Kasumi-1 (cell line): ENCODE results near the gene PRPF40A.

ENCODE experiments used
- DNase-seq, 2 experiments: peaks; one replicate each; lab custom pipeline; 2025; lab: John Stamatoyannopoulos, UW

Gene PRPF40A

DNA sequence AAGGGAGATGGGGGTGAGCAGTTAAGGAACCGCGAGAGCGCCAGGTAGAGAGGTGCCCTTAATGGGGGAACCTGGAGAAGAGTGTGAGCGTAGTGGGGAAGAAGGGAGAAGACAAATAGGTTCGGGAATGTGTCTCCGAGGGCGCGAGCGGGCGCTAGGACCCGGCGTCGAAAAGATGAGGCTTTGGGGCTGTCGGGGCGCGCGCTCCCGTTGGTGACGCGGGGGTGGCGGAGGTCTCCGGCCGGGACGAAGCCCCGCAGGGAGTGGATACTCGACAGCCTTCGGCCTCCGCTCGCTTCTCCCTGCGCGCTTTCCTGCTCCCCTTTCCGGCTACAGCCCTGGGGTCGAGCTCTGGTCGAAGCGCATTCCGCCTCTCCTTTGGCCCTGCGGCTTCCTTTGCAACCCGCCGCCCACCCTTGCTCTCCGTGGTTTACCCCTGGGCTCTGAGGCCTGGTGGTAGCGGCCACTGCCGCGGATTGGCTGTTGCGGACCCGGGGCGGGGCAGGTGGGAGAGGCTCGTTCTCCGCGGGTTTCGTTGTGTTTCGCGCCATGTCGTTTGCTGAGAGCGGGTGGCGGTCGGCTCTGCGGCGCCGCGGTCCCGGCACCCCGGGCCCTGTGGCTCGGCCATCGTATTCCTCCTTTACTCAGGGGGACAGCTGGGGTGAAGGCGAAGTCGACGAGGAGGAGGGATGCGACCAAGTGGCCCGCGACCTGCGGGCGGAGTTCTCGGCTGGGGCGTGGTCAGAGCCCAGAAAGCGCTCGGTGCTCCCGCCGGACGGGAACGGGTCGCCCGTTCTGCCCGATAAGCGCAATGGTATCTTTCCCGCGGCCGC, 1.0 kb upstream of the PRPF40A start, which contains the start of gene ARL6IP6:
ARL6IP6 (plus strand) TSS at position 545 of the 833 bp plus-strand sequence; CDS start at position 550, 5 bp downstream.
- peak; percentile 96 for DNase-seq

DNA sequence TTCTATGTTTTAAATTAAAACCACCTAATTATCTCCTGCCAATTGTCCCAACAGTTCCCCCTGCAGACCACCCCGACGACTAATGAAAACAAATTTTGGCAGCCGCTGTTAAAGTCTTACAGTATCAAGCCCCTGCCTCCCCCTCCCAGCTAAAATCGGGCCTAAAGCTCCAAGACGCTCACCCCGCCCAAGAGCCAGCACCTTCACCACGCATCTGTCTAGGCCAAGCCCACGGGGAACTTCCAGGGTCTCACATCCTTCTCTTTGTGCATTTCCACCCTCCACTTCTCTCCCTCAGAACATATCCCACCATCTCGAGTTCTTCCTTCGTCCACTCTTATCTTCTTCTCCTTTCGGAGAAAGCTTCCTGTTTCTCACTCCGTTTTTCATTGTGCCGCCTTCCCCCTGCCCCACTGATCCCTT, 445 bp downstream of the PRPF40A start:
- peak; percentile 73 to 87 for DNase-seq

DNA sequence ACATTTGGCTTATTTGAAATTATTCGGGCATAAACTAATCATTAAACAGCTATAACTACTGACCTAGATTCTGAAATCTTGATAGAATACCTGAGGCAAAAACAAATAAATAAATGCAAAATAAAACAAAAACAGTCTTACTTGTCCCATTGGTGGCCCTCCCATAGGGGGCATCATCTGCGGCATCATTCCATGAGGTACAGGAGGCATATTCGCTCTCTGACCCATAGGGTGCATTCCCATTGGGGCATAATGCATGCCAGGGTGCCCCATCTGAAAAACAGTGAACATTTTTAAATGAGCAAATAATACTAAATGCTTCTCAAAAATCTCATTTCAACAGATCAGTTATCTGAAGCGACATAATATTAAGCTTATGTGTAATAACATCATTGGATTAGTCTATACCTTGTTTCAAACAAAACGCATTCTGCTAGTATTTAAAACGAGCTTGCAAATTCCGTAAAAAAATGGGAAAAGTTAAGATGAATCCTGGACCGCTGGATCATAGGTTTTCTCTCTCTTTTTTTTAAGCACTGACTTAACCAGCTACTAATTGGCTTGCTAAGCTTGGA, 1.3 kb downstream of the PRPF40A start:
- peak; percentile 88 to 92 for DNase-seq

DNA sequence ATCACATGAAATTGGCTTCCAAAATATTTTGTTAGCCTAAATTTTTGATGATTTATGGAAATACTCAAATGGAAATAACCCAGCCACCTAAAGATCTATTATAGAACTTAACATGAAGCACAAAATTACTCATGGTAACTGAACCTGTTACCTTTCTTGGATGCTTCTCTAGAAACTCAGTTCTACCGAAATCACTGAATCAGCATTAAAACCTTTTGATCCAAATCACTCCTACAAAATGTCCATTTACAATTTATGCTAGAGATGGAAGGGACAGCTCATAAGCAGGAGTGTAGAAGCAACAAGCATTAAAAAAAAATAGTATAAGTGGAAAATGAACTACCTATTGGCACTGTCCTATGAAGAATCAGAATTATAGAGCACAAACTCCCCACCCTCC, 2.1 kb downstream of the PRPF40A start:
- DNase-seq = no peak

DNA sequence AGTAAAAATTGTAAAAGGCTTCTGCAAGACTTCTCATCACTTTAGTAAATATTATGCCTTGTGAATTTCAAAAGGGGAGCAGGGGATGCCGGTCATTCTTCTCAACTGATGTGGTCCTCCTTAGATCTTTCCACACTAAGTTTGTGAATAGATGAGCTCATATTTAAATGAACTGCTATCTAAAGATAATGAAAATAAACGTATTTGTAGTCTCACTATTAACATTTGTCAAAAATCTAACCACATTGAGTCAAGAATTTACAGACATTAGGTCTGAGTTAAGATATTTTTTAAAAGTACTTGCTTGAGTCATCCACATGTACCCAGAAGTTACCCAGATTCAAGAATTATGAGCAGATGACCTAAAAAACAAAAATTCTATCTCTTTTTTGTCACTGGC, 6.5 kb downstream of the PRPF40A start:
- no peak for DNase-seq

DNA sequence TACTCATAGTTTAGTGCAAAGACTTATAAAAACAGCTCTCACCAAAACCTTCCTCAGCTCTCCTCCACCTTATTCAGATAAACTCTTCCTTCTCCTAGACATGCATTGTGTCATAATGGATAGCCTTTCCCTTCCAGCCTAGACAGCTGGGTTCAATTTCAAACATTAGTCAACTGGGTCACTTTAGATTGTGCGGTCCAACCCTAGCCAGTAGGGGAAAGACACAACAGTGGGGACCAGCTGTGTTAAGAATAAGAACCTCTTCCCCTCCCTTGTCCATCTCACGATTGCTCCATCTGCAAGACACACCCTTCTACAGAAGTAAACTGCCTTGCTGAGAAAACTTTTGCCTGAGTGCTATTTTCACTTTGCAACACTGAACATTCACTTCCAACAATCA, 8.5 kb downstream of the PRPF40A start:
- no peak for DNase-seq

DNA sequence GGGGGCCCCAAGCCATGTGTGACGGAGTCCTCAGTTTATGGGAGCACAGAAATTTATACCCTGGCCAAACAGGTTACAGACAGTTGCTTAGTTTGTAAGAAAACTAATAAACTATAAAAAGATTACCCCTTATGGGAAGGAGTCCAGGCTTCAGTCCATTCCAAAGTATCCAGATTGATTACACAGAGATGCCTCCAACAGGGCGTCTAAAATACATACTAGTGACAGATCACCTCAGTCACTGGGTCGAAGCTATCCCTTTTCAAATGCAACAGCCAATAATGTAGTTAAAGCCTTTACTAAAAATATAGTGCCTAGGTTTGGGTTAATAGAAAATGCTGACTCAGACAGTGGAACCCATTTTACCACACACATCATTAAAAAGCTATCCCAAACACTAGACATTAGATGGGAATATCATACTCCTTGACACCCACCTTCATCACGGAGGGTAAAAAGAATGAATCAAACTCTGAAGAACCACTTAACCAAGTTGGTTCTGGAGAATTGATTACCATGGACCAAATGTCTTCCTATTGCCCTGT, 10.7 kb downstream of the PRPF40A start:
- DNase-seq = no peak

DNA sequence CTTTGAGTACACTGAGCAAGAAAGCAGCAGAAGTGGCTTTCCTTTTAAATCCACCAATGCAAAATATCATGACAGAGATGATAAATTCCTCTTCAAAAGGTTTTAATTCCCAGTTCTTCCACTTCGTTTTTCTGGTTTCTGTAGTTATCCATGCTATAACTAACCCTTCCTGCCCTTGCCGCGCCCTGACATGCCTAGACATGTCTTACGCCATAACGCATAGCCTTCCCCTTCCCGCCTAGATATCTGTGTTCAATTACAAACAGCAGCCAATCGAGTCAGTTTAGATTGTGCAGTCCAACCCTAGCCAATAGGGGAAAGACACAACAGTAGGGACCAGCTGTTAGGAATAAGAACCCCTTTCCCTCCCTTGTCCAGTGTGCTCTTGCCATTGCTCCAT, 16.1 kb downstream of the PRPF40A start:
- DNase-seq = no peak

DNA sequence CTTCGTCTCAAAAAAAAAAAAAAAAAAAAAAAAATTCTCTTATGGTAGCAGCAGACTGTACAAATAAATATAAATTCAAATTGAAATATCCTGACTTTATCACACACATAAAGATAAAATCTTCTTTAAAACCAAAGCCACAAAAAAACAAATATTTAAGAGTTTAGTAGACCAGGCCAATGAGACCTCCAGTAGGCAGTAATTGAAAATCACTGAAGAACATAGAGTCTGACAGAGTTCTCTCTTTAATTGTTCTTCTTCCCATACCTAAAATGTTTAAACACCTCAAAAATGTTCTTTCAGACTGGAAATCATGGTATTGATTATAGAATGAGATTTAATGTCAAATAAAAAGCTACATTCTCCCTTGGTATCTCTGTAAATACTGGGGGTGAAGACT, 20.8 kb downstream of the PRPF40A start:
- DNase-seq = no peak

DNA sequence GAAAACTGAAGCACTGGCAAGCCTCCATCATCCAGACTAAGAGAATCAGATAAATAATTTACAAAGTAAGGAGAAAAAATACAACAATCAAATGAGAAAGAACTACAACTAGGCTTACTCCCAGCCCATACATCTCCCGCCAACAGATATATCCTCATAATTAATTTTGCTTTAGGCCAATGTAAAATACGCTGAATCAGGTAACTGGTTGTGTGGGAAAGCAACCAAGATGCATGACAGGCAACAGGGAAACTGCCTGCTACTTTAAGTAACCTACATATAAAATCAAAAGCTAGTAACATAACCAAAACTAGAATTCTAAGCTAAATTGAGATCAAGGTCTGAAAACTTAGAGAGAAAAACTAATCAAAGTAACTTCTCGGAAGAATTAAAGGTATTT, 21.5 kb downstream of the PRPF40A start:
- no peak for DNase-seq

DNA sequence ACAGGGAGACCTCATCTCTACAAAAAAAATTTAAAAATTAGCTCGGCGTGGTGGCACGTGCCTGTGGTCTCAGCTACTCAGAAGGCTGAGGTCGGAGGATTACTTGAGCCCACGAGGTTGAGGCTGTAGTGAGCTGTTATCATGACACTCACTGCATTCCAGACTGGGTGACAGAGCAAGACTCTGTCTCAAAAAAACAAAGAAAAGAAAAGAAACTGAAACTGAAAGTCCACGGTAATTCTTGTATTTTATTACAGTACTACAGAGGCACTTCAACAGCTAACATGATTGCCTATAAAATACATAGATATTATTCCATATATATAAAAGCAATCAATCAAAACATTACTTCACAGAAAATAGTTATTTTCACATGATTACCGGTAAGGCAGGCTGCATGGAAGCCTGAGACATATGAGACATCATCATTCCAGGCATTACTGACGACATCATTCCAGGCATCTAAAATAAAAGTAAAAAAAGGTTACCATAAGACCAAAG, 23.1 kb downstream of the PRPF40A start:
- DNase-seq = no peak

DNA sequence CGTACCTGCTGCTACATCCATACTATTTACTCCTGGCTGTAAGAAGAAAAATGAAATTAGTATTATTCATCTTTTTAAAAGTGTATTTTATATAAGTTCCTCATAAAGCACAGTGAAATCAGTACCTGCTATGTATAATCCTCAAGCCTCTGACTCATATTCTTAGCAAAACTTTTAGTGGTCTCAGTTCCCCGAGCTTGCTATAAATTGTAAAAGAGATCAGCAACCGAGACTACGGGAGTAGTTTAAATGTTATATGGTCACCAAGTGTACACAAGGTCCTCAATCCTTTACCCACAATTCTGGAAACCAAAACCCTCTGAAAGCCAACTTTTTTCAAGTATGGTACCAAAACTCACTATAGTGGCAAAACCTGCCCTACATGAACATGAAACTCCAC, 24.2 kb downstream of the PRPF40A start:
- DNase-seq = no peak

DNA sequence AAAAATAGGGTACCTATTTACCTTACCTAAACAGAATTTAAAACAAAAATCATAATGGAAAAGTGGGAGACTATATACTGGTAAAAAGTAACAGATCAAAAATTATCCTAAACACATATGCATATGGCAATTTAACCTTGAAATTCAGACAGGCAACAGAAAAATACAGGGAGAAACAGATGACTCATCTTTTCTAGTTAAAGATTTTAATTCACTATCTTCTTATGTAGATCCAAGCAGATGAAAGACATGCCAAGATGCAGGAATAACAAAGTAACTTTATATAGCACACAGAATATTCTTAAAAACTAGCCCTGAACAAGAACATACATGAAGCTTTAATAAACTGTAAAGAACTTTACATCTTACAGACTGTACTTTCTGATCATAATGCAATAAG, 30.9 kb downstream of the PRPF40A start:
- no peak for DNase-seq

DNA sequence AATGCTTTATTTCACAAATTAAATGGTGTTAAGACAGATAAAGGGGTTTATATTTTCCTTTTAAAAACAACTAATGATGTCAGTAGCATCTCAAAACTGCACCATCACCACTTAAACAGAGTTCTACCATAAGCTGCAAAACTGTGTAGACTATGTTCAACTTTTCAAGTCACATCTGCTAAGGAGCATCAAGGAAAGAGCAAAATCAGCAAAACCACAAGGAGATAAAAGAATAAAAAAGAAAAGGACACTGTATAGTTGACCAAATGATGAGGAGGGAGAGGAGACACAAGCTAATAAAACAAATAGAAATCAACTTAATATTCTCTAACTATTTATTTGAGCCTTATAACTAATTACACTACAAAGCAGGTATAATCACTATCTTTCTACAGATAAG, 33.9 kb downstream of the PRPF40A start:
- DNase-seq = no peak

DNA sequence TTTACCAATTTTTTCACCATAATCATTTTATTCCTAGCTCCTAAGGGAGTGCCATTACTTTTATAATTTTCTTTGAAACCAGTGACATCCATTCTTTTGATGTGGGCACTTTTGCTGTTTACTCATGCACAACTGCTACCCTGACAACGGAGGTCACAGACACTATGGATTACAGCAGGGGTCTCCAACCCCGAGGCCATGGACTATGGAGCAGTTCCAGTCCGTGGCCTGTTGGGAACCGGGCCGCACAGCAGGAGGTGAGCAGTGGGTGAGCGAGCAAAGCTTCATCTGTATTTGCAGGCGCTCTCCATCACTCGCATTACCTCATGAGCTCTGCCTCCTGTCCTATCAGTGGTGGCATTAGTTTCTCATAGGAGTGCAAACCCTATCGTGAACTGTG, 34.6 kb downstream of the PRPF40A start:
- no peak for DNase-seq

DNA sequence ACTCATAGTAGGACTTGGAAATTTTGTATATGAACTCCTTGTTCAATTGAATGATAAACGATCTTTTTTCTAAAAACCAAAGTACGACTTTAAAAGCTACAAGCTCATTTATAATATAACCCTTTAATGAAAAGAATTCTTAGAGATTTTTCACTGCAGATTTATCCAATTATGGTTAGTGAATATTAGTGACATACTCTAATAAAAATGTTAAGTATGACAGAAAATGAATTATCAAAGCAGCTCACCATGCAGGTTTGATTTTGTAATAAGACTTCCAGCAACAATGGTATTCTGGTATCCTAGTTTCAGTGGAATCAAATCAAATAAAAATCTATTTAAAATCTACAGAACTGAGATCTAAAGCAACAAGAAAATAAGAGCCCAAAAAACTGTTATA, 38.5 kb downstream of the PRPF40A start:
- DNase-seq = no peak

DNA sequence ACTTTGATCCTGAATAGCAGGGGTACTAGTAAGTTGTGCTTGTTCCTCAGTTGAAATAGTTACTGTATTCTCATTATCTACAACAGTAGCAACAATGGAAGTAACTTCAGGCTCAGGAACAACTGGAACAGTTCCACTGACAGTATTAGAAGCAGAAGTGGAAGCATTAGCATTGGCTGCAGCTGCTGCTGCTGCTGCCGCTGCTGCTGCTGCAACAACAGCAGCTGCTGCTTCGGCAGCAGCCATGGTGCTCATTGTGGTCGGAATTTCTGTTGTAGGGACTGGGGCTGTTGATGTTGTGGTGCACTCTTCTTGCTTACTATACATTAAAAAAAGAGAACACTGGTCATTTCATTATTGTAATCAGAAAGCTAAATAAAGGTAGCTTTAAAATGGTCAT, 40.8 kb downstream of the PRPF40A start:
- no peak for DNase-seq

DNA sequence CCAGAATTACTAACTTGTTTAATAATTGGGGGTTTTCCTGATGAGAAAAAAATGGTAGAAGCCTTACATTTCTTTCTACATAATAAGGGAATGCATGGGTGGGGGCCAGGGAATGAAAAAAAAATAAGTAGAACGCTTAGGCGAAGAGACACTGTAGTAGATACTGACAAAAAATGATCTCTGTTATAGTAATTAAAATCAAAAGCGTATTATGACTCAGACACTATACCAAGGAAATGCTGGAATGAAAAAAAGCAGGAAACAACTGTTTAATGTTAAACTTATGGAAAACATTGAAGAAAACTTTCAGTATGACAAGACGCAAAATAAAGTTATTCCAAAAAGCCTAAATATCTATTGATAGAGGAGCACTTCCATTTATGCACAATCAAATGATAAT, 42.9 kb downstream of the PRPF40A start:
- no peak for DNase-seq

DNA sequence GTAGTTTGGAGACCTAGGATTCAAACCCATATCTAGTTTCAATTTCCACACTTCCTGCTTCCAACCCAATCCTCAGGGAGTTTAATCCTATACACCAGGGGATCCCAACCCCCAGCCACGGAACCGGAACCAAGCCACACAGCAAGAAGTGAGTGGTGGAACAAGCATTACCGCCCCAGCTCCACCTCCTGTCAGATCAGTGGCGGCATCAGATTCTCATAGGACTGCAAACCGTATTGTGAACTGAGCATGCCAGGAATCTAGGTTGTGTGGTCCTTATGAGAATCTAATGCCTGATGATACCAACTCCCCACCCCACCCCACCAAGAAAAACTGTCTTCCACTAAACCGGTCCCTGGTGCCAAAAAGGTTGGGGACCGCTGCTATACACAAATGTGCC, 52.5 kb downstream of the PRPF40A start:
- no peak for DNase-seq

DNA sequence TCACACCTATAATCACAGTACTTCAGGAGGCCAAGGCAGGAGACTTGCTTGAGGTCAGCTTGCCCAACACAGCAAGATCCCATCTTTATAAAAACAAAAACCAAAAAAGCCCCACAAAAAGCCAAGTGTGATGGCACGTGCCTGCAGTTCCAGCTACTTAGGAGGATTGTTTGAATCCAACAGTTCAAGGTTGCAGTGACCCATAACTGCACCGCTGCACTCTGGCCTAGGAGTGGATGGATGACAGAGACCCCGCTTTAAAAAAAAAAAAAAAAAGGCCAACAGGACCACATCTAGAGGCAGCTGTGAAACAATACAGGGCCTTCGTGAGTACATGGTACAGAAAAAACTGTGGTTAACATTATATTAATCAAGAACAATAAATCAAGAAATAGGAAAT, 56.2 kb downstream of the PRPF40A start:
- no peak for DNase-seq

DNA sequence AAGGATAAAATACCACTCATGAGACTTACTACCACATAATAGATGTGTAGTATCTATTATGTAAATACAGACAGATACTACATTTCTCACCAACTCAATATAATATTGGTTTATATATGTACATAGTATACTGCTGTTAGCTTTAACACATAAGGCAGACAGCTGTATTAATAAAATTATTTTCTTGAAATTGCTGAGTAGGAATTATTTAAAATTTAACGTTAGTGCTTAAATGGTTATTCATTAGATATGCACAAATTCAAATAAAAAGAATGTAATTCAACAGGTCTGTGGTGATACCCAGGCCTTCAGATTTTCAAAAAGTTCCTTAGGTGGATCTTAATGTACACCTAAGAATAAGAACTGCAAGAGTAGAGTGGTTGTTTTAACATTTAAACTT, 59.0 kb downstream of the PRPF40A start:
- DNase-seq = no peak

DNA sequence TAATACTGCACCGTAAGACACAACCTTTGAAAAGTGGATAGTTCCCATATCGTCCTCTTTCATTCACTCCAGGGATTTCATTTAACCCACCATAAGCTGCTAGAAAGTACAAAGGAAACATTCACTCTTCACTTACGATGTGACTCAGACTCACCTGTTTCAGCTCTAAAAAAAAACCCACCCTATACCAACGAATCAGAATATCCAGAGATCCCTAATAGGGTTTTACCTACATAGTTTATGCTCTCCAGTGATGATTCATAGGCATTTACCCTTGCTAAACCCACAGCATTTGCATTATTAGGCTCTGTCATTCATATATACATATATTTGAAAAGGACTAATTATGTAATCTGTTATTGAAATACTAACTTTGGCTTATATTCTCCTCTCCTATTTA, 60.2 kb downstream of the PRPF40A start:
- DNase-seq = no peak

DNA sequence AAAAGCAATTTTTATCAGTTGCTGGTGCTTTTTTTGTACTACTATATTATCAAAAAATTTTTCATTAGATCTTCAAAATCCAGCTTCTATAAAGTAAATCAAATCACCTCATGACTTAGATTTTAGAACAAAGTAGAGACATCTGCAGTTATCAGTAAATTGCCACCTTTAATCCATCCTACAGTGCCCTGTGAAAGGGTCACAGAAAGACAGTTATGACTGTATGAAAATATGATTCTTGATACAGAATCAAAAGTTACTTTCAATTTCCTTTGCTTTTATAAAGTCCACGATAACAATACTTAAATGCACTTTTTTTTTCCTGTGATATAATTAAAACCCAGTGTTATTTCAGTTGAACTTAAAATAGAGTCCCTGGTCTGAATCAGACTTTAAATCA, 61.4 kb downstream of the PRPF40A start:
- DNase-seq = no peak
